Mesothelial cell of epicardium (in vitro differentiated cells): ENCODE results near the gene RGS10. TPM values are rescaled to one million over a fixed set of nuclear protein-coding genes. Genes with fewer than 3 reads are reported as not detected.

Source experiments
- DNase-seq, 2 experiments: peaks; one replicate each; pipeline ENCODE4 v3.0.0; 2021; ENCODE audit warnings: low spot score in 2 of 2; ENCODE audit not compliant: unreplicated experiment in 2 of 2
- H3K27ac Mint-ChIP-seq: 2 replicates; pipeline ENCODE4 v1.8.0; 2021; ENCODE audit warnings: mixed read lengths
- H3K27me3 Mint-ChIP-seq: 2 replicates; pipeline ENCODE4 v1.8.0; 2021; ENCODE audit warnings: low read depth, mixed read lengths
- H3K36me3 Mint-ChIP-seq: 2 replicates; pipeline ENCODE4 v1.8.0; 2021; ENCODE audit warnings: mixed read lengths
- H3K4me1 Mint-ChIP-seq: 2 replicates; pipeline ENCODE4 v1.8.0; 2021; ENCODE audit warnings: mixed read lengths
- H3K4me3 Mint-ChIP-seq: 2 replicates; pipeline ENCODE4 v1.8.0; 2021; ENCODE audit warnings: mild to moderate bottlenecking, moderate library complexity, mixed read lengths
- H3K9me3 Mint-ChIP-seq: 2 replicates; pipeline ENCODE4 v1.8.0; 2021; ENCODE audit warnings: mixed read lengths
- total RNA-seq: library from RNA; stranded (reverse); gene quantifications from 3 replicates; pipeline ENCODE4 v1.2.1, GENCODE V29; 2021
- TF ChIP-seq, protein P1 (sequence below): fragments of 200-600 bp; sonication (generic); IDR thresholded peaks from one replicate; pipeline ENCODE4 v1.5.0; 2021; ENCODE audit warnings: antibody characterized with exemption; ENCODE audit not compliant: unreplicated experiment

RGS10 gene
- total RNA-seq, 1 donor from 2014 or later, result 17.4 TPM

DNA sequence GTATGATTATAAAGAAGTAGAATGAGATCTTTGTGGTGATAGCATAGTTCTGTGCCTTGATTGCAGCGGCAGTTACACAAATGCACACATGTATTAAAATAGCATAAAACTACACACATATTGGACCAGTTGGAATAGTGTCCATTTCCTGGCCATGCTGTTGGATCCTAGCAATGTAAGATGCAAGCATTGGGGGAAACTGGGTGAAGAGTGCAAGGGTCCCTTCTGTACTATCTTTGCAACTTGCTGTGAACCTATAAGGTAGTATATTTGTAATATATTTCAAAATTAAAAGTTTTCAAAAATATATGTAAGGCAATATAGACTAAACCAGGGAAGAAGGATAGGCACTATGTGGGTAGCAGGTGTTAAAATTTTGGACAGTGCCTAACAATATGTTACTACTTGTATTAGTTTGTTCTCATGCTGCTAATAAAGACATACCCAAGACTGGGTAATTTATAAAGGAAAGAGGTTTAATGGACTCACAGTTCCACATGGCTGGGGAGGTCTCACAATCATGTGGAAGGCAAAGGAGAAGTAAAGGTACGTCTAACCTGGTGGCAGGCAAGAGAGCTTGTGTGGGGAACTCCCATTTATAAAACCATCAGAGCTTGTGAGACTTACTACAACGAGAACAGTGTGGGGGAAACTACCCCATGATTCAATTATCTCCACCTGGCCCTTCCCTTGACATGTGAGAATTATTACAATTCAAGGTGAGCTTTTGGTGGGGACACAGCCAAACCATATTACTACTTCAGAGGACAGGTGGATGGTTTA lies 71.4 kb downstream of the RGS10 start:
- Mint-ChIP-seq H3K9me3 (peaks cover 6% of the 10 kb centered on the region), H3K36me3 (no peaks in the 10 kb centered on the region), H3K4me1 (no peaks in the 10 kb centered on the region), H3K4me3 (no peak overlapping the region), H3K27me3 (peaks cover 44% of the 10 kb centered on the region), H3K27ac (no peak overlapping the region)
- TF ChIP-seq, protein P1, sequence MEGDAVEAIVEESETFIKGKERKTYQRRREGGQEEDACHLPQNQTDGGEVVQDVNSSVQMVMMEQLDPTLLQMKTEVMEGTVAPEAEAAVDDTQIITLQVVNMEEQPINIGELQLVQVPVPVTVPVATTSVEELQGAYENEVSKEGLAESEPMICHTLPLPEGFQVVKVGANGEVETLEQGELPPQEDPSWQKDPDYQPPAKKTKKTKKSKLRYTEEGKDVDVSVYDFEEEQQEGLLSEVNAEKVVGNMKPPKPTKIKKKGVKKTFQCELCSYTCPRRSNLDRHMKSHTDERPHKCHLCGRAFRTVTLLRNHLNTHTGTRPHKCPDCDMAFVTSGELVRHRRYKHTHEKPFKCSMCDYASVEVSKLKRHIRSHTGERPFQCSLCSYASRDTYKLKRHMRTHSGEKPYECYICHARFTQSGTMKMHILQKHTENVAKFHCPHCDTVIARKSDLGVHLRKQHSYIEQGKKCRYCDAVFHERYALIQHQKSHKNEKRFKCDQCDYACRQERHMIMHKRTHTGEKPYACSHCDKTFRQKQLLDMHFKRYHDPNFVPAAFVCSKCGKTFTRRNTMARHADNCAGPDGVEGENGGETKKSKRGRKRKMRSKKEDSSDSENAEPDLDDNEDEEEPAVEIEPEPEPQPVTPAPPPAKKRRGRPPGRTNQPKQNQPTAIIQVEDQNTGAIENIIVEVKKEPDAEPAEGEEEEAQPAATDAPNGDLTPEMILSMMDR, result no peak
- DNase-seq, result no peak

DNA sequence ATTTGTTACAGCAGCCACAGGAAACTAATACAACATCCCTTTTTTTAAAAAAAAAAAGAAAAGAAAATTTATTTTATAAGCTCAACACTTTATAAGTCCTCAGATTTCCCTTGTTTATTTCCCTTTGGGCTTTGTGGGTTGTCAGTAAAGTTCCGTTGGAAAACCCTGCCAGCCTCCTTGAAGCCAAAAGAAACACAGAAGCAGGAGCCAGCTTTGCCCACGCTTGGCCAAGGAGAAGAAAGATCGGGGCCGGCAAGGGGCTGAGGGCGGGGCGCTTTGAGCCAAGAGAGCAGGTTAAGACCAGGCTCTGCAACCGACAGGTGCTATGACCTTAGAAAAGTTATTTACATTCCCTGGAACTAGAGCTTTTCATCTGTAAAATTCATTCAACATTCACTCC lies 72.7 kb downstream of the RGS10 start:
- H3K27me3 Mint-ChIP-seq, result peaks cover 41% of the 10 kb centered on the region

DNA sequence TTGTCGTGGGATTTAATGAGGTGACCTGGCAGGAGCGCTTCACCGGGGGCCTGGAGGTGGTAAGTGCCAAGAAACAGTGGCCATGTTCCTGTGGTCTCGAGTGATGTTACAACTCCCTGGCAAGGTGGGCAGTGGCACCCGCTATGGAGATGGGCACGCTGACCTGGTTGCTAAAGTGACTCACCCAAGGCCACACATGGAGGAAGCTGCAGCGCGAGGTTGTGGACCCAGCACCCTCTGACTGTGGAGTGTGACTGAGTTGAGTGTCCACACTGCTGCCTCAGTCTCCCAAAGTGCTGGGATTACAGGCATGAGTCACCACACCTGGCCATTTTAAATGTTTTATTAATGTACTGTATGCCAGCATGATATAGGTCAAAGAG lies 73.2 kb downstream of the RGS10 start:
- H3K36me3 Mint-ChIP-seq, result no peaks in the 10 kb centered on the region
- TF ChIP-seq, protein P1, result no peak
- H3K4me3 Mint-ChIP-seq, result no peak overlapping the region
- no peaks in the 10 kb centered on the region for H3K4me1 Mint-ChIP-seq
- H3K27ac Mint-ChIP-seq, result no peak overlapping the region
- H3K27me3 Mint-ChIP-seq, result peaks cover 40% of the 10 kb centered on the region
- peaks cover 6% of the 10 kb centered on the region for H3K9me3 Mint-ChIP-seq
- DNase-seq, result no peak

More for the DNA sequence above, 72.7 kb downstream of the RGS10 start:
- peaks cover 6% of the 10 kb centered on the region for H3K9me3 Mint-ChIP-seq
- H3K4me1 Mint-ChIP-seq, result no peaks in the 10 kb centered on the region
- DNase-seq, result no peak
- H3K27ac Mint-ChIP-seq, result no peak overlapping the region
- no peaks in the 10 kb centered on the region for H3K36me3 Mint-ChIP-seq
- TF ChIP-seq, protein P1, result no peak
- H3K4me3 Mint-ChIP-seq, result no peak overlapping the region

DNA sequence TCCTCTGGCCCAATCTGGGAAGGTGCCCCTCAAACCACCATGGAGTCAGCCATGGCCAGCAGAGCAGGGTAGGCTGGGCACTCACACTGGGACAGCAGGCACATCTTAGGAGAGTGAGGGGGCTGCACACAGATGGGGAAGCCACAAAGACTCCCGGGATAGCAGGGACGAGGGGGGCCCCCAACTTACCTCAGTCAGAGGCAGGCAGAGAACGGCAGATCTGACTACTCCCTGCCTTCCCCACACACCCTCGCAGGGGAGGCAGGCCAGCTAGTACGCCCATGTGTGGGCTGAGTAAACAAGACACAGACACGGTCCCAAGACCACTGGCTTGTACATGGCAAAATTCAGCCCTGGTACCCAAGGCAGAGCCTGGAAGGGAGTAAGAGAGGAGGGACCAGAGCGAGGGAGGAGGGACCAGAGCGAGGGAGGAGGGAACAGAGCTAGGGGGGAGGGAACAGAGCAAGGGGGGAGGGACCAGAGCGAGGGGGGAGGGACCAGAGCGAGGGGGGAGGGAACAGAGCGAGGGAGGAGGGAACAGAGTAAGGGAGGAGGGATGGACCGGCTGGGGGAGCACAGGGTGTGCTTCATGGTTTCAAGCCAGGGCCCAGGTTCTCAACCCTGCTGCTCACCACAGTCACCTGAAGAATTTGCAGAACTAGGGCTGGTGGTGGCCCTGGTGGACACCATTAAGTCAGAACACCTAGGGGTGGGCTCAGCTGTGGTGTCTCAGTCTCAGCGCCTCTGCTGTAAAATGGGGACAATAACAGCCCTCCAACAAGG lies 73.8 kb downstream of the RGS10 start:
- Mint-ChIP-seq H3K36me3 (no peaks in the 10 kb centered on the region), H3K9me3 (peaks cover 2% of the 10 kb centered on the region), H3K4me3 (no peak overlapping the region), H3K27me3 (peaks cover 35% of the 10 kb centered on the region), H3K4me1 (no peaks in the 10 kb centered on the region), H3K27ac (no peak overlapping the region)
- DNase-seq, result no peak
- TF ChIP-seq, protein P1, result no peak

DNA sequence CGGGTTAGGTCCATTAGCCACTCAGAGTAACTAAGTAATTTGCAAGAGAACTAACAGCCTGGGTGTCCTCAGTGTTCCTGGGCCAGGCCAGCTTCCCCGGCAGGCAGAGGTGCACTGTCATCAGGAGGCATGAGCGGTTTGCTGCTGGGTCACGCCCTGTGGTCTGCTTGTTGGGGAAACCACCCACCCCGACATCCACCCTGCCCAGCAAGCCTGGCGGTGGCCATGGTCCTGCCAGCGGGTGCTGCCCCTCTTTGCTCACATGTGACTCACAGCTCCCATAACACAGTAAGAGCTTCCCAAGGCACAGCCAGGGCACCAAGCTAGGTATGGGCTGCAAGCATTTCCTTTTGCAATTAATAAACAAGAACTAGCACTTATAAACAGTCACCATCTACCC lies 75.9 kb downstream of the RGS10 start:
- H3K4me1 Mint-ChIP-seq, result no peaks in the 10 kb centered on the region
- DNase-seq, result no peak
- H3K9me3 Mint-ChIP-seq, result peaks cover 12% of the 10 kb centered on the region
- no peaks in the 10 kb centered on the region for H3K36me3 Mint-ChIP-seq
- TF ChIP-seq, protein P1, result no peak
- H3K27me3 Mint-ChIP-seq, result peaks cover 31% of the 10 kb centered on the region
- H3K4me3 Mint-ChIP-seq, result no peak overlapping the region
- no peak overlapping the region for H3K27ac Mint-ChIP-seq
